Cerebellar cortex (tissue), 1 donor: Measurements from ENCODE around the gene APLF.
"Not testable (repeated sequence)": the region's sequence is repeated elsewhere in the genome, so short reads cannot be mapped to it uniquely, and the experiment has no call there.

Source experiments
- DNase-seq: peaks from one replicate; pipeline ENCODE4 v3.0.0-alpha.2; 2015; ENCODE audit warnings: low spot score

The APLF gene

GRCh38 chr2:68441179-68441993 lies 26.0 kb upstream of the APLF start:
- DNase-seq: peak; percentile 93

- no peak for DNase-seq
Measured at GRCh38 chr2:68441994-68442322, 25.4 kb upstream of the APLF start.

- not testable (repeated sequence) for DNase-seq
Measured at GRCh38 chr2:68446425-68446824, 21.0 kb upstream of the APLF start.

GRCh38 chr2:68447118-68447517 lies 20.3 kb upstream of the APLF start:
- DNase-seq: no peak

- no peak for DNase-seq
Measured at GRCh38 chr2:68448671-68449653, 18.4 kb upstream of the APLF start.

- DNase-seq: no peak
Measured at GRCh38 chr2:68452158-68452900, 15.1 kb upstream of the APLF start.

GRCh38 chr2:68453761-68454360 lies 13.5 kb upstream of the APLF start:
- no peak for DNase-seq

GRCh38 chr2:68454719-68455118 lies 12.7 kb upstream of the APLF start:
- no peak for DNase-seq

GRCh38 chr2:68456198-68456597 lies 11.2 kb upstream of the APLF start:
- DNase-seq: no peak

- DNase-seq: no peak
Measured at GRCh38 chr2:68458981-68459380, 8.4 kb upstream of the APLF start.

GRCh38 chr2:68463287-68463877 lies 4.0 kb upstream of the APLF start:
- peak; percentile 68 for DNase-seq

GRCh38 chr2:68464651-68465050 lies 2.7 kb upstream of the APLF start:
- no peak for DNase-seq

GRCh38 chr2:68465081-68465916 lies 2.1 kb upstream of the APLF start:
- no peak for DNase-seq

- DNase-seq: peak; percentile 47
Measured at GRCh38 chr2:68466361-68466777, 1.0 kb upstream of the APLF start.

GRCh38 chr2:68466778-68467076 lies 658 bp upstream of the APLF start:
- DNase-seq: no peak

GRCh38 chr2:68468801-68469200 lies 1.4 kb downstream of the APLF start:
- no peak for DNase-seq

- no peak for DNase-seq
Measured at GRCh38 chr2:68469935-68470334, 2.5 kb downstream of the APLF start.

GRCh38 chr2:68471385-68471784 lies 4.0 kb downstream of the APLF start:
- DNase-seq: no peak

GRCh38 chr2:68472796-68473414 lies 5.5 kb downstream of the APLF start:
- no peak for DNase-seq

GRCh38 chr2:68475110-68475509 lies 7.7 kb downstream of the APLF start:
- DNase-seq: no peak
